OCI-LY7 (cell line): ENCODE measurements around the gene RHOG.

Source experiments
- CTCF ChIP-seq: fragments of 200-600 bp; sonication (generic); conservative IDR thresholded peaks from 2 replicates; pipeline ENCODE4 v1.5.1; 2014; ENCODE audit warnings: mild to moderate bottlenecking, antibody characterized with exemption, low read length, moderate library complexity, mixed read lengths
- EZH2phosphoT487 ChIP-seq: fragments of 200-600 bp; sonication (generic); IDR thresholded peaks from 2 replicates; pipeline ENCODE4 v1.6.1; 2018; ENCODE audit warnings: low read depth, borderline replicate concordance, mild to moderate bottlenecking, mixed run types, antibody characterized with exemption, low read length, moderate library complexity, mixed read lengths

DNA sequence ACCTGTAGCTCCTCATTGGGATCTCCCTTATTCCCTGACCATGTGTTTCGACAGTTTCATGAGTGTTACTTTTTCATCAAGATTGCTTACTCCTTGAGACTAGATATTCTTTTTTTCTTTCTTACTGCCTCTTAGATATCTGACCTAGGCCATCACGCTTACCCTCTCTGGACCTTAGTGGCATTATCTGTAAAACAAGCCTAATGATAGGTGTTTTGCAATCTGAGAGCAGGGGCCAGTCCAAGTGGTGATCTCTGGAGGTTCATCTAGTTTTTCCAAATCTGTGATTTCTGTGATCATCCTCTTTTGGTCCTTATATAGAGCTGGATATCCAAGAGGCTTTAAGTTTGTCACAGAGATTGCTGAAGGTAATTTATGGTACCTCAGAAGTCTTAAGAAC lies 49.3 kb upstream of the RHOG start:
- TF ChIP-seq CTCF (no peak), EZH2phosphoT487 (no peak)
